BJ (cell line): Measurements from ENCODE around the gene NRROS. TPM values are rescaled to one million over a fixed set of nuclear protein-coding genes. Genes with fewer than 3 reads are reported as not detected.

ENCODE experiments used
- CTCF ChIA-PET: fragments of 350-600 bp; formaldehyde crosslinking; extraction: SDS; loops from one replicate; lab custom pipeline; 2021; ENCODE audit warnings: antibody characterized with exemption, inconsistent platforms; lab: Yijun Ruan, JAX
- POLR2A ChIA-PET: fragments of 300-600 bp; sonication (Branson Sonifier 250); formaldehyde crosslinking; extraction: SDS; loops from one replicate; lab custom pipeline; 2021; ENCODE audit warnings: antibody characterized with exemption; lab: Charles Lee
- DNase-seq: peaks from one replicate; pipeline ENCODE4 v3.0.0-alpha.2; 2011; ENCODE audit warnings: low read depth
- H3K27me3 ChIP-seq: 2 replicates; pipeline ENCODE4 v1.6.0; 2011; ENCODE audit warnings: low read length; ENCODE audit not compliant: control insufficient read depth, insufficient read depth
- H3K36me3 ChIP-seq: 2 replicates; pipeline ENCODE4 v1.5.1; 2011; ENCODE audit warnings: low read length; ENCODE audit not compliant: control insufficient read depth, insufficient read depth
- H3K4me3 ChIP-seq: 2 replicates; pipeline ENCODE4 v1.5.1; 2011; ENCODE audit warnings: low read depth, mild to moderate bottlenecking, control low read depth, low read length
- CTCF ChIP-seq: IDR thresholded peaks from 2 replicates; pipeline ENCODE4 v1.5.1; 2011; ENCODE audit warnings: low read depth, mild to moderate bottlenecking, control low read depth, inconsistent platforms, low read length, moderate library complexity; ENCODE audit not compliant: insufficient read depth
- polyA plus RNA-seq: library from polyadenylated mRNA; depleted of rRNA; stranded (reverse); fragments of >200 nt; gene quantifications from 2 replicates; pipeline ENCODE4 v1.2.3, GENCODE V29; 2011

Gene NRROS
- polyA plus RNA-seq, 1 experiment, result 0.07 TPM

- H3K27me3 ChIP-seq, result peaks cover 6% of the 10 kb centered on the region
- no peak overlapping the region for H3K4me3 ChIP-seq
- peak; percentile 40 for DNase-seq
- TF ChIP-seq CTCF, result no peak
- CTCF ChIA-PET, result interaction anchor here (1.4 kb wide), 1 partner anchor 57 kb away, joined by 4 read pairs; no protein-coding TSS in a partner anchor
- H3K36me3 ChIP-seq, result no peaks in the 10 kb centered on the region
- POLR2A ChIA-PET, result no interaction called here
Observed at GRCh38 chr3:196666001-196666867, 26.7 kb downstream of the NRROS start.

GRCh38 chr3:196667056-196667825 is 27.7 kb downstream of the NRROS start:
- Histone ChIP-seq H3K4me3 (no peak overlapping the region), H3K27me3 (peaks cover 6% of the 10 kb centered on the region), H3K36me3 (no peaks in the 10 kb centered on the region)
- ChIA-PET POLR2A (no interaction called here), CTCF (no interaction called here)
- no peak for TF ChIP-seq CTCF
- no peak for DNase-seq

GRCh38 chr3:196670339-196670738 is 30.8 kb downstream of the NRROS start:
- Histone ChIP-seq H3K4me3 (no peak overlapping the region), H3K36me3 (no peaks in the 10 kb centered on the region), H3K27me3 (peaks cover 3% of the 10 kb centered on the region)
- ChIA-PET POLR2A (no interaction called here), CTCF (interaction anchor here (0.5 to 1.0 kb wide), 3 partner anchors 10 to 376 kb away, joined by 3 read pairs; no protein-coding TSS in a partner anchor)
- no peak for DNase-seq
- TF ChIP-seq CTCF, result no peak

GRCh38 chr3:196673632-196674031 is 34.1 kb downstream of the NRROS start:
- DNase-seq, result no peak
- H3K36me3 ChIP-seq, result no peaks in the 10 kb centered on the region
- TF ChIP-seq CTCF, result no peak
- ChIA-PET POLR2A (no interaction called here), CTCF (interaction anchor here (4.7 to 5.4 kb wide), 2 partner anchors 12 to 65 kb away, joined by 28 to 35 read pairs; no protein-coding TSS in a partner anchor)
- no peak overlapping the region for H3K4me3 ChIP-seq
- peaks cover 3% of the 10 kb centered on the region for H3K27me3 ChIP-seq

- ChIA-PET POLR2A (no interaction called here), CTCF (interaction anchor here (0.9 to 5.4 kb wide), 5 partner anchors 9 to 74 kb away, joined by 3 to 35 read pairs (median 4); no protein-coding TSS in a partner anchor)
- no peak for TF ChIP-seq CTCF
Observed at GRCh38 chr3:196677353-196677752, 37.9 kb downstream of the NRROS start.

More at GRCh38 chr3:196677353-196677752, 37.9 kb downstream of the NRROS start:
- no peaks in the 10 kb centered on the region for H3K36me3 ChIP-seq
- no peak overlapping the region for H3K4me3 ChIP-seq
- peaks cover 3% of the 10 kb centered on the region; the same call in 1 of the 2 replicates for H3K27me3 ChIP-seq
- no peak for DNase-seq
